HepG2 (cell line): ENCODE data around the gene ZBED3. TPM values are rescaled to one million over a fixed set of nuclear protein-coding genes. Genes with fewer than 3 reads are reported as not detected.

Experiments used
- ARID5B ChIP-seq: IDR thresholded peaks from 2 replicates; pipeline ENCODE4 v1.4.0; 2020; ENCODE audit warnings: mild to moderate bottlenecking, missing genetic modification reagents
- CERS6 ChIP-seq: sonication (generic); formaldehyde crosslinking; IDR thresholded peaks from 2 replicates; pipeline ENCODE4 v1.5.0; 2020; ENCODE audit warnings: missing genetic modification reagents
- CSRNP1 ChIP-seq: sonication (generic); formaldehyde crosslinking; IDR thresholded peaks from 2 replicates; pipeline ENCODE4 v1.8.1; 2023; ENCODE audit warnings: mild to moderate bottlenecking, missing genetic modification reagents
- HOXA7 ChIP-seq: sonication (generic); formaldehyde crosslinking; IDR thresholded peaks from 2 replicates; pipeline ENCODE4 v1.8.1; 2022; ENCODE audit warnings: mild to moderate bottlenecking, missing genetic modification reagents, moderate library complexity
- HOXA9 ChIP-seq: sonication (generic); formaldehyde crosslinking; IDR thresholded peaks from 2 replicates; pipeline ENCODE4 v1.8.1; 2022; ENCODE audit warnings: missing genetic modification reagents, mild to moderate bottlenecking, moderate library complexity, borderline replicate concordance
- KLF16 ChIP-seq, 2 experiments: sonication (generic) in 1 of 2; formaldehyde crosslinking in 1 of 2; IDR thresholded peaks; 2 replicates each; pipeline versions ENCODE4 v1.6.1 to v1.8.0; 2016 to 2023; ENCODE audit warnings: missing genetic modification reagents in 2 of 2, missing compliant biosample characterization in 1 of 2
- KMT2A ChIP-seq: sonication (generic); formaldehyde crosslinking; IDR thresholded peaks from 2 replicates; pipeline ENCODE4 v1.4.0; 2020; ENCODE audit warnings: missing genetic modification reagents
- MIXL1 ChIP-seq: IDR thresholded peaks from 2 replicates; pipeline ENCODE4 v1.6.1; 2016
- NFRKB ChIP-seq: fragments of 450-650 bp; IDR thresholded peaks from 2 replicates; pipeline ENCODE4 v1.6.1; 2017
- PHF5A ChIP-seq: IDR thresholded peaks from one replicate; pipeline ENCODE4 v1.6.1; 2018; ENCODE audit warnings: low read depth, missing genetic modification reagents; ENCODE audit not compliant: unreplicated experiment
- SP4 ChIP-seq: sonication (generic); formaldehyde crosslinking; IDR thresholded peaks from 2 replicates; pipeline ENCODE4 v1.8.1; 2023; ENCODE audit warnings: mild to moderate bottlenecking, missing genetic modification reagents
- SRY ChIP-seq: sonication (generic); formaldehyde crosslinking; IDR thresholded peaks from 2 replicates; pipeline ENCODE4 v1.8.0; 2022; ENCODE audit warnings: mild to moderate bottlenecking, missing genetic modification reagents
- ZBTB21 ChIP-seq: sonication (generic); formaldehyde crosslinking; IDR thresholded peaks from 2 replicates; pipeline ENCODE4 v1.4.0; 2020; ENCODE audit warnings: missing genetic modification reagents
- ZFP37 ChIP-seq: sonication (generic); formaldehyde crosslinking; IDR thresholded peaks from 2 replicates; pipeline ENCODE4 v1.4.0; 2020; ENCODE audit warnings: missing genetic modification reagents, borderline replicate concordance
- ZFP90 ChIP-seq: sonication (generic); formaldehyde crosslinking; IDR thresholded peaks from 2 replicates; pipeline ENCODE4 v1.8.0; 2022; ENCODE audit warnings: missing genetic modification reagents, mild to moderate bottlenecking, inconsistent platforms, borderline replicate concordance
- ZFY ChIP-seq: sonication (generic); formaldehyde crosslinking; IDR thresholded peaks from 2 replicates; pipeline ENCODE4 v1.4.0; 2020; ENCODE audit warnings: missing genetic modification reagents
- ZNF10 ChIP-seq: sonication (generic); formaldehyde crosslinking; IDR thresholded peaks from 2 replicates; pipeline ENCODE4 v1.4.0; 2020; ENCODE audit warnings: mild to moderate bottlenecking, low read depth, missing genetic modification reagents, borderline replicate concordance
- ZNF430 ChIP-seq: sonication (generic); formaldehyde crosslinking; IDR thresholded peaks from 2 replicates; pipeline ENCODE4 v1.9.0; 2021; ENCODE audit warnings: mild to moderate bottlenecking, missing genetic modification reagents
- ZNF710 ChIP-seq: sonication (generic); formaldehyde crosslinking; IDR thresholded peaks from 2 replicates; pipeline ENCODE4 v1.5.0; 2020; ENCODE audit warnings: mild to moderate bottlenecking, missing genetic modification reagents, borderline replicate concordance
- ZNF713 ChIP-seq: sonication (generic); formaldehyde crosslinking; IDR thresholded peaks from 2 replicates; pipeline ENCODE4 v1.4.0; 2020; ENCODE audit warnings: mild to moderate bottlenecking, missing genetic modification reagents
- ZSCAN9 ChIP-seq: IDR thresholded peaks from 2 replicates; pipeline ENCODE4 v1.6.1; 2016; ENCODE audit warnings: borderline replicate concordance
- polyA plus RNA-seq, 8 experiments: library from polyadenylated mRNA; depleted of rRNA in 3 of 8; stranded (reverse) in 7 of 8; unstranded in 1 of 8; fragments of >200 nt; fragmentation: Illumina TruSeq in 4 of 8; extraction: Trizol in 4 of 8; gene quantifications; 2 replicates each; pipeline versions ENCODE4 v1.2.1 to v1.2.3, GENCODE V29; 2011 to 2016; ENCODE audit warnings: low read depth in 4 of 8, missing spikeins in 1 of 8, mixed read lengths in 1 of 8; ENCODE audit not compliant: insufficient read depth in 1 of 8
- total RNA-seq, 5 experiments: library from RNA; depleted of rRNA; stranded (reverse); fragments of >200 nt; fragmentation: Illumina TruSeq; extraction: Trizol; gene quantifications; 2 replicates each; pipeline ENCODE4 v1.2.3, GENCODE V29; 2016; ENCODE audit warnings: low read depth in 1 of 5

Gene ZBED3
- total and polyA plus RNA-seq, 2 of the 13 experiments (the other 11 are each of a cell fraction or from before 2014, with no cell fraction given), result 2.3 to 8.1 TPM

GRCh38 chr5:77030097-77031071 lies 56.7 kb downstream of the ZBED3 start, which contains the start of gene AGGF1 (continued):
- TF ChIP-seq HOXA7 (CRISPR knock-in tag), result no peak
- TF ChIP-seq SP4 (CRISPR knock-in tag), result peak; percentile 46
- TF ChIP-seq ARID5B, result peak; percentile 59; the same call in 1 of the 2 replicates
- TF ChIP-seq ZNF710 (CRISPR knock-in tag), result peak; percentile 38; the same call in 1 of the 2 replicates
- TF ChIP-seq KLF16 (CRISPR knock-in tag; IDR thresholded peaks at IDR 0.05), result peak in 1 of 2 experiments; percentile 64; a peak in 2 of 4 replicates
- peak; percentile 74; the same call in 1 of the 2 replicates for TF ChIP-seq ZFP90 (CRISPR knock-in tag)
- peak; percentile 62 for TF ChIP-seq CSRNP1 (CRISPR knock-in tag)
- TF ChIP-seq ZNF713 (CRISPR knock-in tag), result no peak
- TF ChIP-seq ZNF10 (CRISPR knock-in tag), result no peak
- TF ChIP-seq CERS6, result no peak
- TF ChIP-seq KMT2A (CRISPR knock-in tag), result peak; percentile 90
- peak; percentile 95 for TF ChIP-seq ZFY
- TF ChIP-seq ZSCAN9, result peak; percentile 70; the same call in 1 of the 2 replicates
- TF ChIP-seq SRY (CRISPR knock-in tag), result peak; percentile 81
- no peak for TF ChIP-seq NFRKB
- peak; percentile 61 for TF ChIP-seq PHF5A (CRISPR knock-in tag)
- TF ChIP-seq HOXA9 (CRISPR knock-in tag), result peak; percentile 23
- TF ChIP-seq ZNF430, result peak; percentile 72; the same call in 1 of the 2 replicates
- TF ChIP-seq ZBTB21 (CRISPR knock-in tag), result peak; percentile 15; the same call in 1 of the 2 replicates
- peak; percentile 28; the same call in 1 of the 2 replicates for TF ChIP-seq MIXL1 (CRISPR knock-in tag)
- peak; percentile 88; the same call in 1 of the 2 replicates for TF ChIP-seq ZFP37 (CRISPR knock-in tag)
